HUES48 (cell line): ENCODE measurements around the gene ATP4B.
A peak's percentile ranks its signal among the peaks of the same experiment; 100 is the strongest.
"Not testable (repeated sequence)": the region's sequence is repeated elsewhere in the genome, so short reads cannot be mapped to it uniquely, and the experiment has no call there.

Experiments
- H3K27ac ChIP-seq: one replicate; pipeline ENCODE4 v1.7.0; 2013; ENCODE audit warnings: low read depth, low read length, inconsistent platforms
- H3K27me3 ChIP-seq: 2 replicates; pipeline ENCODE4 v1.6.1; 2013; ENCODE audit warnings: mild to moderate bottlenecking, low read length; ENCODE audit not compliant: control insufficient read depth, insufficient read depth
- H3K36me3 ChIP-seq: 2 replicates; pipeline ENCODE4 v1.6.1; 2013; ENCODE audit warnings: low read length; ENCODE audit not compliant: control insufficient read depth, insufficient read depth
- H3K4me1 ChIP-seq: 2 replicates; pipeline ENCODE4 v1.6.1; 2013; ENCODE audit warnings: mild to moderate bottlenecking, low read length; ENCODE audit not compliant: control insufficient read depth, insufficient read depth
- H3K4me3 ChIP-seq: 2 replicates; pipeline ENCODE4 v1.5.1; 2013; ENCODE audit warnings: mild to moderate bottlenecking, low read depth, low read length
- H3K9ac ChIP-seq: 2 replicates; pipeline ENCODE4 v1.6.1; 2013; ENCODE audit warnings: mild to moderate bottlenecking, low read depth, low read length, moderate library complexity
- H3K9me3 ChIP-seq: 2 replicates; pipeline ENCODE4 v1.6.1; 2013; ENCODE audit warnings: low read length; ENCODE audit not compliant: control insufficient read depth, insufficient read depth

The ATP4B gene

DNA sequence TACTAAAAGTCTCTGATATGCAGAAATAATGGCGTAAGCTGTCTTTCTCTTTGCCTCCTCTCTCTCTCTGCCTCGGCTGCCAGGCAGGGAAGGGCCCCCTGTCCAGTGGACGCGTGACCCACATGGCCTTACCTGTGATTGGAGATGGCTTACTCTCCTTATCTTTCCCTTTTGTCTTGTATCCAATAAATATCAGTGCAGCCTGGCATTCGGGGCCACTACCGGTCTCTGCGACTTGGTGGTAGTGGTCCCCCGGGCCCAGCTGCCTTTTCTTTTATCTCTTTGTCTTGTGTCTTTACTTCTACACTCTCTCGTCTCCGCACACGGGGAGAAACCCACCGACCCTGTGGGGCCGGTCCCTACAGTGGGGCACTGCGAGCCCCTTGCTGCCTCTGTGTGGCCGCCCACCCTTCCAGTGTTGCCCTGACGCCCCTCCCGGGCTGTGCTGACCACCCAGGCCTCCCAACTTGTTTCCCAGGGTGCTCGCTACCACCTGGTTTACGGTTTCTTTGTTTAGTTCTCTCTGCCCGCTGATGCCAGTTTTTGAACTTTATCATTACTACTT lies 35.9 kb downstream of the ATP4B start:
- not testable (repeated sequence) for H3K27ac ChIP-seq
- peaks cover 34% of the 10 kb centered on the region for H3K36me3 ChIP-seq

DNA sequence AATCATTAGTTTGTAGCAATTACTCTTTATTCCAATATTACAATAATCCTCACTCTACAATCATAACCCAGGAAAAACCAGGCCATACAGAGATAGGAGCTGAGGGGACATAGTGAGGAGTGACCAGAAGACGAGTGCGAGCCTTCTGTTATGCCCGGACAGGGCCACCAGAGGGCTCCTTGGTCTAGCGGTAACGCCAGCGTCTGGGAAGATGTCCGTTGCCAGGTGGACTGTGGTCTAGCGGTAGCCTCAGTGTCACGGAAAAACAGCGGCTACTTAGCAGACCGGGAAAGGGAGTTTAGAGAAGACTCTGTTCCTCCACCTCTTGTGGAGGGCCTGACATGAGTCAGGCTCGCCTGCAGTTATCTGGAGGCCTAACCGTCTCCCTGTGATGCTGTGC lies 36.5 kb downstream of the ATP4B start:
- not testable (repeated sequence) for H3K27me3 ChIP-seq, H3K9me3 ChIP-seq, H3K9ac ChIP-seq, H3K27ac ChIP-seq, H3K4me3 ChIP-seq
- Histone ChIP-seq H3K4me1 (peaks cover 12% of the 10 kb centered on the region), H3K36me3 (peaks cover 29% of the 10 kb centered on the region)

More for the DNA sequence above, 35.9 kb downstream of the ATP4B start:
- H3K27me3 ChIP-seq, H3K9ac ChIP-seq, H3K9me3 ChIP-seq, H3K4me1 ChIP-seq, H3K4me3 ChIP-seq: not testable (repeated sequence)

GRCh38 chr13:113621046-113621445 lies 37.0 kb downstream of the ATP4B start:
- Histone ChIP-seq H3K4me3 (no peak overlapping the region), H3K9me3 (no peaks in the 10 kb centered on the region; the same call in 1 of the 2 replicates), H3K4me1 (peaks cover 16% of the 10 kb centered on the region), H3K9ac (no peak overlapping the region), H3K36me3 (peaks cover 26% of the 10 kb centered on the region), H3K27me3 (no peaks in the 10 kb centered on the region), H3K27ac (no peak overlapping the region)

DNA sequence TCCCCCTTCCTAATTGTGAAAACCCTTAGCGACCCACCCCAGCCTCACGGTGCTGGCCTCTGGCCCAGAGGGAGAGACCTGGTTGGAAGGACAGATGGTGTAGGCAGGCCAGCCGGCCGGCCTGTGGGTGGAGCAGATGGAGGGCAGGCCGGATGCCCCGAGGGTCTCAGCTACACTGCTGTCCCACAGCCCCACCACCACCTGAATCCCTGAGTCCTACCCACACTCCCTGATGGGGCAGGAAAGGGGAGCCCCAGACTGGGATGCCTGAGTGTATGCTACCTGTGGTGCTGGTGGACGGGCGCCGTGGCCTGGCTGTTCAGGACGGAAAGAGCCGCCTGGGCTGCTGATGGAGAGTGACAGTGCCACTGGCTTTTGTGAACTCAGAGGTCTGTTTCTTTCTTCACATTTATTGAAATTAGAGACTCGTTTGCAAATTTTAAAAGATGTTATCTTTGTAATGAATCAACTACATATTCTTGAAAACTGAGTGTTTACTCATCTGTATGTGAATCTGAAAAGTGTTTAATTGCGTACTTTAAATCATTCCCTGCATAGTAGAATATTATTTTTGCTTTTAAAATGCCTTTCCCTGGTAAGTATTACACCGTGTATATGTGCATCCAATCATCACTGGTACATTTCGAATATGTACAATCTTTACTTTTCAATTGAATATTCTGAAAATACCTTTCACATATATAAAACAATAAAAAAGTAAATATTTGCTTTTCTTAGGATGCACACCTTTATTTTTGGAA lies 37.8 kb downstream of the ATP4B start:
- peaks cover 27% of the 10 kb centered on the region for H3K36me3 ChIP-seq
- no peak overlapping the region for H3K27ac ChIP-seq

DNA sequence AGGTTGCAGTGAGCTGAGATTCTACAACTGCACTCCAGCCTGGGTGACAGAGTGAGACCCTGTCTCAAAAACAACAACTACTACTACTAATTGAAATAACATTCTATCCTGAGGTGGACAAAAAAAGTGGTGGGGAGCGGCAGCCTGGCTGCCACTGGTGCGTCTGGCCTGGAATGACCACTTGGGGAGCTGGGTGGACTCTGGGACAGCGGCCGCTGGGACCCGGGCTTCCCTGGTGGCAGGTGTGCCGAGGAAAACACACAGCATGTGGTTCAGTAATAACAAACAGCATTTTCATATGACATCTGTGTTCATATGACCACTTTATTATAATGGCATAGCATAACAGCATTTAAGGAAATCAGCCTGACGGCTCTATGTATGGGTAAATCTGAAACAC lies 39.5 kb downstream of the ATP4B start:
- Histone ChIP-seq H3K9ac (no peak overlapping the region), H3K4me1 (peaks cover 17% of the 10 kb centered on the region), H3K27ac (no peak overlapping the region), H3K9me3 (no peaks in the 10 kb centered on the region), H3K27me3 (no peaks in the 10 kb centered on the region), H3K4me3 (no peak overlapping the region), H3K36me3 (peaks cover 21% of the 10 kb centered on the region)

More for the DNA sequence above, 37.8 kb downstream of the ATP4B start:
- no peak overlapping the region for H3K4me3 ChIP-seq
- H3K9ac ChIP-seq: no peak overlapping the region
- H3K4me1 ChIP-seq: peaks cover 17% of the 10 kb centered on the region
- no peaks in the 10 kb centered on the region; the same call in 1 of the 2 replicates for H3K9me3 ChIP-seq
- no peaks in the 10 kb centered on the region for H3K27me3 ChIP-seq

DNA sequence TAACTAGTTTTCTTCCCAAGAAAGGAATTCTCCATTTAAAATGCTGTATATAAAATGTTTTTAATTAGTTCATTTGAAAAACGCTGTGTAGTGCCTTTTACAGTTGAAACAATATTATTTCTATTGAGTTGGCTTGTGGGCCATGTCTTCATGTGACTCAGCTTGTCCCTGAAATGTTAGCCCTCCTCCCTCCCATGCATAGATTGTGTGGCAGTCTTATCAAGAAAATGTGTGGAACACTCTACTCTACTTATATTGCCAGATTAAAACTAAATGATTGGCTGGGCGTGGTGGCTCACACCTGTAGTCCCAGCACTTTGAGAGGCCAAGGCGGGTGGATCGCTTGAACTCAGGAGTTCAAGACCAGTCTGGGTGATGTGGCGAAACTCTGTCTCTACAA lies 40.0 kb downstream of the ATP4B start:
- peaks cover 16% of the 10 kb centered on the region for H3K36me3 ChIP-seq

DNA sequence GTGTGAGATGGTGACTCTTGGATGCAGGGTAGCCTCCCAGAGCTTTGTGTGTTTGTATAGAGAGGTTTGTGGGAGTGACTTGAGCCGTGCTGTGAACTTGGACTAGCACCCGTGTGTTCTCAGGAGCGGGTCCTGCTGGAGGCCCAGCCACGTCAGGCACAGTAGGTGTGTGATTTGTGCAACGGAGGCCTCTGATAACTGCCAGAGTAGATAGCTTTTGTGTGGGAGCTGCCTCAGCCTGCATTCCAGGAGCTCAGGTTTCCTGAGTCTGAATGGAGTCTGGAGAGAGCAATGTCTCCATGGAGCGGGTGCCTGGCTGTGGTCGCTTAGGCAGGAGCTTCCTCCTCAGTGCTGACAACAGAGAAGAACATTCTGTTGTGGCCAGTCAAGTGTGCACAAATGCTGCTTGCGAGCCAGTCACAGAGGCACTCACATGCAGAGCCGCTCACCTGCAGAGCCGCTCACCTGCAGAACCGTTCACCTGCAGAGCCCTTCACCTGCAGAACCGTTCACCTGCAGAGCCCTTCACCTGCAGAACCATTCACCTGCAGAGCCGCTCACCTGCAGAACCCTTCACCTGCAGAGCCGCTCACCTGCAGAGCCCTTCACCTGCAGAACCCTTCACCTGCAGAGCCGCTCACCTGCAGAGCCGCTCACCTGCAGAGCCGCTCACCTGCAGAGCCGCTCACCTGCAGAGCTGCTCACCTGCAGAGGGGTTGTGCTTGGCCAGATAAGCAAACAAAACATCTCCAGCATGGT lies 40.8 kb downstream of the ATP4B start:
- no peaks in the 10 kb centered on the region for H3K9me3 ChIP-seq
- peaks cover 14% of the 10 kb centered on the region for H3K36me3 ChIP-seq
- peak overlapping the region; percentile 79 for H3K27ac ChIP-seq
- H3K4me1 ChIP-seq: peaks cover 17% of the 10 kb centered on the region
- no peaks in the 10 kb centered on the region for H3K27me3 ChIP-seq
- no peak overlapping the region for H3K4me3 ChIP-seq
- peak overlapping the region; percentile 15; the same call in 1 of the 2 replicates for H3K9ac ChIP-seq

More for the DNA sequence above, 40.0 kb downstream of the ATP4B start:
- no peak overlapping the region for H3K27ac ChIP-seq
- peaks cover 17% of the 10 kb centered on the region for H3K4me1 ChIP-seq
- no peak overlapping the region for H3K9ac ChIP-seq
- H3K4me3 ChIP-seq: no peak overlapping the region
- H3K9me3 ChIP-seq: no peaks in the 10 kb centered on the region
- no peaks in the 10 kb centered on the region for H3K27me3 ChIP-seq

- H3K4me1 ChIP-seq: peaks cover 17% of the 10 kb centered on the region
- peaks cover 20% of the 10 kb centered on the region for H3K36me3 ChIP-seq
- H3K27ac ChIP-seq: peak overlapping the region; percentile 79
- H3K27me3 ChIP-seq: no peaks in the 10 kb centered on the region
- peak overlapping the region; percentile 15; the same call in 1 of the 2 replicates for H3K9ac ChIP-seq
- H3K9me3 ChIP-seq: no peaks in the 10 kb centered on the region
- H3K4me3 ChIP-seq: no peak overlapping the region
Observed at GRCh38 chr13:113616281-113616906, 41.6 kb downstream of the ATP4B start.

DNA sequence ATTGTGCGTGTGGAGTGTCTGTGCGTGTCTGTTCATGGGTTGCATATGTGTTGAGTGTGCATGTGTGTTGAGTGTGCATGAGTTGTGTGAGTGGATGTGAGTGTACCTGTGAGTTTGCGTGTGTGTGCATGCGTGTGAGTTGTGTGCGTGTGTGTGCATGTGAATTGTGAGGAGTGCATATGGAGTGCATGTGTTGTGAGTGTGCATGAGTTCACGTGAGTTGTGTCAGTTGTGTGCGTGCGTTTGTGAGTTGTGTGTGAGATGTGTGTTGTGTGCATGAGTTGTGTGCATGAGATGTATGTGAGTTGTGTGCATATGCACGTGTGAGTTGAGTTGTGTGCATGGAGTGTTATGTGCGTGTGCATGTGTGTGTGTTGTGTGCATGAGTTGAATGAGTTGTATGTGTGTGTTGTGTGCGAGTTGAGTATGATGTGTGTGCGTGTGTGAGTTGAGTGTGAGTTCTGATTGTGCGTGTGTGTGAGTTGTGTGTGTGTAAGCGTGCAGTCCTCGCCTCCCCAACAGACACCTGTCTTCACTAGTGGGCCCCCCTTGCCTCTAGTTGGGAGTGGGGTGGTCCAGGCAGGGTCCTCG lies 44.1 kb downstream of the ATP4B start:
- H3K27ac ChIP-seq: no peak overlapping the region
- no peak overlapping the region for H3K4me3 ChIP-seq
- no peaks in the 10 kb centered on the region for H3K9me3 ChIP-seq
- H3K36me3 ChIP-seq: peaks cover 28% of the 10 kb centered on the region
- H3K27me3 ChIP-seq: no peaks in the 10 kb centered on the region
- peaks cover 17% of the 10 kb centered on the region for H3K4me1 ChIP-seq
- no peak overlapping the region for H3K9ac ChIP-seq

GRCh38 chr13:113612607-113613006 lies 45.4 kb downstream of the ATP4B start:
- Histone ChIP-seq H3K9ac (no peak overlapping the region), H3K27me3 (no peaks in the 10 kb centered on the region), H3K9me3 (no peaks in the 10 kb centered on the region), H3K4me3 (no peak overlapping the region), H3K4me1 (peaks cover 13% of the 10 kb centered on the region), H3K27ac (no peak overlapping the region), H3K36me3 (peaks cover 33% of the 10 kb centered on the region)
